Bronchial epithelial cell (primary cell): ENCODE measurements around the gene CMSS1. TPM values are rescaled to one million over a fixed set of nuclear protein-coding genes. Genes with fewer than 3 reads are reported as not detected.
A peak's percentile ranks its signal among the peaks of the same experiment; 100 is the strongest.

ENCODE experiments used
- DNase-seq: peaks from one replicate; pipeline ENCODE4 v3.0.0-alpha.2; 2010; ENCODE audit warnings: low read depth
- FAIRE-seq: peaks from 2 replicates; lab custom pipeline; 2011; peaks lifted over from hg19 to GRCh38; lab: Jason Lieb, UNC
- H3K27me3 ChIP-seq: 2 replicates; pipeline ENCODE4 v1.5.1; 2011; ENCODE audit warnings: low read length; ENCODE audit not compliant: control insufficient read depth, insufficient read depth
- H3K36me3 ChIP-seq: 2 replicates; pipeline ENCODE4 v1.5.1; 2011; ENCODE audit warnings: low read length; ENCODE audit not compliant: control insufficient read depth, insufficient read depth
- H3K4me3 ChIP-seq: 2 replicates; pipeline ENCODE4 v1.5.1; 2011; ENCODE audit warnings: mild to moderate bottlenecking, low read depth, low read length, control low read depth
- CTCF ChIP-seq: IDR thresholded peaks from 2 replicates; pipeline ENCODE4 v1.5.1; 2011; ENCODE audit warnings: mild to moderate bottlenecking, moderate library complexity, low read length, control low read depth, inconsistent platforms; ENCODE audit not compliant: insufficient read depth, severe bottlenecking
- total RNA-seq: library from RNA; depleted of rRNA; stranded (reverse); fragments of >200 nt; gene quantifications from 2 replicates; pipeline ENCODE4 v1.2.1, GENCODE V29; 2014

The CMSS1 gene
- total RNA-seq, 1 donor from 2014 or later = 21.3 TPM

- DNase-seq (no peak), FAIRE-seq (no peak)
- H3K36me3 ChIP-seq = no peaks in the 10 kb centered on the region
- TF ChIP-seq CTCF = no peak
- H3K4me3 ChIP-seq = no peak overlapping the region
- H3K27me3 ChIP-seq = no peaks in the 10 kb centered on the region
Measured at GRCh38 chr3:99856437-99857220, 39.0 kb downstream of the CMSS1 start.

GRCh38 chr3:99857278-99857677 lies 39.6 kb downstream of the CMSS1 start:
- Histone ChIP-seq H3K36me3 (no peaks in the 10 kb centered on the region), H3K4me3 (no peak overlapping the region), H3K27me3 (no peaks in the 10 kb centered on the region)
- TF ChIP-seq CTCF = no peak
- FAIRE-seq (no peak), DNase-seq (no peak)

GRCh38 chr3:99858469-99858868 lies 40.8 kb downstream of the CMSS1 start:
- FAIRE-seq (no peak), DNase-seq (no peak)
- Histone ChIP-seq H3K36me3 (peaks cover 1% of the 10 kb centered on the region), H3K4me3 (no peak overlapping the region), H3K27me3 (no peaks in the 10 kb centered on the region)
- no peak for TF ChIP-seq CTCF

- Histone ChIP-seq H3K36me3 (peaks cover 1% of the 10 kb centered on the region), H3K27me3 (no peaks in the 10 kb centered on the region), H3K4me3 (no peak overlapping the region)
- no peak for TF ChIP-seq CTCF
- DNase-seq (peak; percentile 94), FAIRE-seq (no peak)
Measured at GRCh38 chr3:99859825-99860224, 42.2 kb downstream of the CMSS1 start.

GRCh38 chr3:99861216-99861615 lies 43.6 kb downstream of the CMSS1 start:
- DNase-seq = no peak
- peak; percentile 32 for FAIRE-seq

More at GRCh38 chr3:99861216-99861615, 43.6 kb downstream of the CMSS1 start:
- Histone ChIP-seq H3K36me3 (peaks cover 1% of the 10 kb centered on the region), H3K27me3 (no peaks in the 10 kb centered on the region), H3K4me3 (no peak overlapping the region)
- no peak for TF ChIP-seq CTCF
